Brain microvascular endothelial cell (primary cell): ENCODE results near the gene PARL.

Experiments
- DNase-seq: peaks from one replicate; pipeline ENCODE4 v3.0.0-alpha.2; 2020
- H3K27ac ChIP-seq: fragments of 250-450 bp; sonication (Bioruptor Pico); 2 replicates; pipeline ENCODE4 v1.5.1; 2020; ENCODE audit warnings: mild to moderate bottlenecking, moderate library complexity
- H3K27me3 ChIP-seq: fragments of 250-450 bp; sonication (Bioruptor Pico); replicated peaks from 2 replicates; pipeline ENCODE4 v1.5.1; 2020; ENCODE audit warnings: mild to moderate bottlenecking
- H3K36me3 ChIP-seq: fragments of 250-450 bp; sonication (Bioruptor Pico); replicated peaks from 2 replicates; pipeline ENCODE4 v1.5.1; 2020; ENCODE audit warnings: mild to moderate bottlenecking
- H3K4me3 ChIP-seq: 2 replicates; pipeline ENCODE4 v1.5.1; 2011; ENCODE audit warnings: low read depth, mild to moderate bottlenecking, control low read depth, low read length, moderate library complexity
- CTCF ChIP-seq: IDR thresholded peaks from 2 replicates; pipeline ENCODE4 v1.5.1; 2011; ENCODE audit warnings: low read depth, mild to moderate bottlenecking, moderate library complexity, low read length, control low read depth, inconsistent platforms; ENCODE audit errors: missing control alignments
- in situ Hi-C: cut with HindIII; loops from 2 replicates; pipeline ENCODE4 v1.10.0; 2017; ENCODE audit warnings: low sequenced_read_pairs, low pct_ligation_motif_present

PARL gene

GRCh38 chr3:183810643-183811594 is 73.8 kb downstream of the PARL start:
- in situ Hi-C loops: no loop called here
- no peak for DNase-seq

GRCh38 chr3:183809270-183809669 is 75.4 kb downstream of the PARL start:
- H3K27ac ChIP-seq: no peak overlapping the region
- in situ Hi-C loops: no loop called here

More at GRCh38 chr3:183810643-183811594, 73.8 kb downstream of the PARL start:
- H3K27me3 ChIP-seq: no peaks in the 10 kb centered on the region
- H3K36me3 ChIP-seq: peaks cover 59% of the 10 kb centered on the region
- no peak for TF ChIP-seq CTCF
- no peak overlapping the region for H3K4me3 ChIP-seq
- no peak overlapping the region for H3K27ac ChIP-seq

GRCh38 chr3:183808355-183808754 is 76.3 kb downstream of the PARL start:
- Histone ChIP-seq H3K36me3 (peaks cover 76% of the 10 kb centered on the region), H3K4me3 (no peak overlapping the region), H3K27ac (no peak overlapping the region), H3K27me3 (no peaks in the 10 kb centered on the region)
- in situ Hi-C loops: no loop called here
- no peak for DNase-seq
- no peak for TF ChIP-seq CTCF

More at GRCh38 chr3:183809270-183809669, 75.4 kb downstream of the PARL start:
- no peak for TF ChIP-seq CTCF
- DNase-seq: no peak
- no peak overlapping the region for H3K4me3 ChIP-seq
- peaks cover 71% of the 10 kb centered on the region for H3K36me3 ChIP-seq
- no peaks in the 10 kb centered on the region for H3K27me3 ChIP-seq

- H3K27me3 ChIP-seq: no peaks in the 10 kb centered on the region
- in situ Hi-C loops: no loop called here
- DNase-seq: no peak
- H3K4me3 ChIP-seq: no peak overlapping the region
- peaks cover 81% of the 10 kb centered on the region for H3K36me3 ChIP-seq
- no peak for TF ChIP-seq CTCF
- H3K27ac ChIP-seq: no peak overlapping the region
Measured at GRCh38 chr3:183807881-183808280, 76.8 kb downstream of the PARL start.

- peaks cover 86% of the 10 kb centered on the region for H3K36me3 ChIP-seq
- in situ Hi-C loops: no loop called here
- no peak for DNase-seq
Measured at GRCh38 chr3:183807209-183807728, 77.4 kb downstream of the PARL start.

More at GRCh38 chr3:183807209-183807728, 77.4 kb downstream of the PARL start:
- no peak overlapping the region for H3K27ac ChIP-seq
- no peaks in the 10 kb centered on the region for H3K27me3 ChIP-seq
- TF ChIP-seq CTCF: no peak
- H3K4me3 ChIP-seq: no peak overlapping the region
